COLO829 (cell line): ENCODE measurements around the gene MORN3.
"Not testable (repeated sequence)": the region's sequence is repeated elsewhere in the genome, so short reads cannot be mapped to it uniquely, and the experiment has no call there.

Experiments
- DNase-seq: peaks from one replicate; pipeline ENCODE4 v3.0.0; 2012; ENCODE audit warnings: low spot score

Gene MORN3, protein sequence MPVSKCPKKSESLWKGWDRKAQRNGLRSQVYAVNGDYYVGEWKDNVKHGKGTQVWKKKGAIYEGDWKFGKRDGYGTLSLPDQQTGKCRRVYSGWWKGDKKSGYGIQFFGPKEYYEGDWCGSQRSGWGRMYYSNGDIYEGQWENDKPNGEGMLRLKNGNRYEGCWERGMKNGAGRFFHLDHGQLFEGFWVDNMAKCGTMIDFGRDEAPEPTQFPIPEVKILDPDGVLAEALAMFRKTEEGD

DNA sequence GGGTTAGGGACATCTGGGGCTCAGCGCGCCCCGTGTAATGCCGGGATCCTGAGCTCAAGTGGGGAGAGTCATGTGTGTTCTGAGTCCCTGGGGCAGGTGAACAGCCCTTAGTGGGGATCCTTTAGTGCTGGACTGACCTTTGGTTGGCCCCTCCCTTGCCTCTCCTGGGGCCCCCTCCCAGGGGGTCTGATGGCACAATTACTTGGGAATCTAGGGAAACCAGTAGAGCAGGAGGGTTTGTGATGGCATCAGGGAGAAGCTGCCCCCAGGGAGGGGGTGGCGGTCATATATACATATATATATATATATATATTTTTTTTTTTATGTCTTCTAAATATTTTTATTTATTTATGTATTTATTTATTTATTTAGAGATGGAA, at the start of gene MORN3:
TSS of gene MORN3 (minus strand) at position 134 of the 380 bp plus-strand sequence. CDS start 171 bp downstream, outside the sequence.
- DNase-seq, result no peak

DNA sequence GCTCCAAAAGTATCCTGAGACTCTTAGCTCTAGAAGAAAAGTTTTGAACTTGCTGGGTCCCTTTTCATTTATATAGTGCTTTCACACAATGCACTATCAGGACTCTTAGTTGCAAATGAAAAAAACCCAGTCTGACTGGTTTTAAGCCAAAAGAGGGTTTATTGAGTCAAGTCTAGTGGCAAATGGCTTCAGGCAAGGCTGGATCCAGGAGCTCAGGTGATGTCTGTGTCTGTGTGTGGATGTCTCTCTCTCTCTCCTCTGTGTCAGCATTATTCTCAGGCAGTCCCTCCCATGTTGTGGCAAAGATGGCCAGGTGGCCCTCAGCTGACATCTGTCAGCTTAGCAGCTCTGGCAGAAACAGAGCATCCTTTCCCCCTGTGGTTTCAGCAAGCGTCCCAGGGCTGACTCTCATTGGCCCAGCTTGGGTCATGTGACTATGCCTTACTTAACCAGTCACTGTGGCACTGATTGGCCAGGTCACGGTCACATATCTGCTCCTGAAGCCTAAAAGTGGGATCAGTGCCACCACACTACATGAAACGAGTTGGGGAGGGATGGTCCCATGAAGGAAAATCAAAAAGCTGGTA, 49.3 kb upstream of the MORN3 start:
- no peak for DNase-seq

DNA sequence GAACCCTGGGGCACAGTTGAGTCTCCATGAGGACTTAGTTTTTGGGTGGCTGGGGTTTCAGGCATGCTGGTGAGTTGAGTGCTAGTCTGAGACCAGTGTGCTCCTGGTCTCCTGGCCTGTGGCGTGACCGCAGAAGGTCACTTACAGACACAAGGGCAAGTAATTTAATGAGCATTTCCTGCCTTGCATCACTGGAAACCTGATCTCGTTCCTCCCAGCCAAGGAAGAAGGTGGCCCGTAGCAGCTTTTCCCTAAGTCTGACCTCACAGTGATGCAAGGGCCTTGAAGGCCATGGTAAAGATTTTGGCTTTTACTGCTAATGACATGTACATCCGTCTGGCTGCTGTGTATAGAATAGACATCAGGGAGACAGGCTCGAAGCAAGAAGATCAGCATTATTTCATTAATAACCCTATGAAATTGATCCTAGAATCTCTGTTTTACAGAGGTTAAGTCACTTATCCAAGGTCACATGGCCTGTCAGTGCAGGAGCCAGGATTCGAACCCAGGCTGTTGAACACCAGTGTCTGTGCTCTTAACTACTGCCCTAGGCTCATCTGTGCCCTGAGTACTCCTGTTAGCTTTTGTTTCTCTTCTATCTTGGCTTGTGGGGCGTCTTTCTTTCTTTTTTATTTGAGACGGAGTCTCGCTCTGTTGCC, 47.7 kb upstream of the MORN3 start:
- no peak for DNase-seq

DNA sequence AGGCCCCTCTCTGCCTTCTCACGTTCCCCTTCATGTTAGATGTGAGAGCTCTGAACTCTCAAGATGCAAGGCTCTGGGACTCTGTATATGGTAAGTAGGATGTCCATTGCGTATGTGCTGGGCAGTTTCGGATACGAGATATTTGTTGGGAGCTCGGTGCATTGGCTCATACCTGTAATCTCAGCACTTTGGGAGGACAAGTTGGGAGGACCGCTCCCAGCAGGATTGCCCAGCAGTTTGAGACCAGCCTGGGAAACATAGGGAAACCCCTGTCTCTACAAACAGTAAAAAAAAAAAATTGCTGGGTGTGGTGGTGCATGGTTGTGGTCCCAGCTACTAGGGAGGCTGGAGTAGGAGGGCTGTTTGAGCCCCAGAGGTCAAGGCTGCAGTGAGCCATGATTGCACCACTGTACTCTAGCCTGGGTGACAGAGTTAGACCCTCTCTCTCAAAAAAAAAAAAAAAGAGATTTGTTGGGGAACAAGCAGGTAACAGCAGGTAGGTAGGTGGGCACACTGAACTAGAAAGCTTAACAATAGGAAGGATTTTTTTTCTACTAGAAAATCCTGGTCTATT, 46.5 kb upstream of the MORN3 start:
- DNase-seq, result no peak

DNA sequence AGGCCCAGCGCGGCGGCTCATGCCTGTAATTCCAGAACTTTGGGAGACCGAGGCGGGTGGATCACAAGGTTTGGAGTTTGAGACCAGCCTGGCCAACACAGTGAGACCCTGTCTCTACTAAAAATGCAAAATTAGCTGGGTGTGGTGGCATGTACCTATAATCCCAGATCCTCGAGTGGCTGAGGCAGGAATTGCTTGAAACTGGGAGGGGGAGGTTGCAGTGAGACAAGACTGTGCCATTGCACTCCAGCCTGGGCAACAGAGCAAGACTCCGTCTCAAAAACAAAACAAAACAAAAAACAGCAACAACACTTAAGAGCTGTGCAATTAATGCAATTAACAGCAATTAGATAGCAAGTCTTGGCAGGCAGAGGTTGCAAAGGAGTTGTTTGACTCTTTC, 45.6 kb upstream of the MORN3 start:
- not testable (repeated sequence) for DNase-seq

DNA sequence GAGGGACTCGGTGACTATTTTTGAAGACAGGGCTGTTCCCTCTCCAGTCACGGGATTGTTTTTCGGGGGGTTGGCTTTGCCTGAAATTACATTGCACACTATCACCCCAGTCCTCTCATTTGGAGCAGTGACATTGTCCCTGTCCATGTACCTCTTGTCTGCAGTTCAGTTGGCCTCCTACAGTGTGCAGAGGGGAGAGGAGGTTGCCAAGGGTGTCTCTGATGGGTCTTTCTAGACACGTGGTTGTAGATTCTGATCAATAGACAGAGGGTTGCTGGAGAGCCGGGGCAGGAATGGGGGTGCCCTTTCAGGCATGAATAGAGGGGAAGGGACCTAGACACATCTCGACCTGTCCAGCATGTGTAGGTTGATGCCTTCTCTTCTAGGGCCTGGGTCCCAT, 44.3 kb upstream of the MORN3 start:
- no peak for DNase-seq

- no peak for DNase-seq
These were observed 43.9 kb upstream of the MORN3 start for GRCh38 chr12:121713257-121713777.

GRCh38 chr12:121712461-121713256, 43.2 kb upstream of the MORN3 start, which contains the start of gene TMEM120B:
TMEM120B (plus strand) TSS chr12:121712752; CDS start chr12:121712896, 144 bp downstream.
- peak; percentile 77 for DNase-seq

DNA sequence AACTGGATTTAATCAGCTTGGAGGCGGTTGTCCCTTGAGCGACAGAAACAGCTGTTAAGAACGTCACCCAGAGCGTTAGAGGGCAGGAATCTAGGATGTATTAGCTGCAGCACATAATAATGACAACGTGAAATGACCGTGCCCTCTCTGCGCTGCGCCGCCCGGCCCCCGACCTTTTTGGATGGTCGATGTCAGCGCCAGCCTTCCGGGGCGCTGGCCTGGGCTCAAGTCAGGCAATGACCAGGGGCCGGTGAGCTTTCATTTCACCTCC, 42.7 kb upstream of the MORN3 start:
- DNase-seq, result no peak

- no peak for DNase-seq
These were observed 42.1 kb upstream of the MORN3 start for GRCh38 chr12:121711361-121712189.

DNA sequence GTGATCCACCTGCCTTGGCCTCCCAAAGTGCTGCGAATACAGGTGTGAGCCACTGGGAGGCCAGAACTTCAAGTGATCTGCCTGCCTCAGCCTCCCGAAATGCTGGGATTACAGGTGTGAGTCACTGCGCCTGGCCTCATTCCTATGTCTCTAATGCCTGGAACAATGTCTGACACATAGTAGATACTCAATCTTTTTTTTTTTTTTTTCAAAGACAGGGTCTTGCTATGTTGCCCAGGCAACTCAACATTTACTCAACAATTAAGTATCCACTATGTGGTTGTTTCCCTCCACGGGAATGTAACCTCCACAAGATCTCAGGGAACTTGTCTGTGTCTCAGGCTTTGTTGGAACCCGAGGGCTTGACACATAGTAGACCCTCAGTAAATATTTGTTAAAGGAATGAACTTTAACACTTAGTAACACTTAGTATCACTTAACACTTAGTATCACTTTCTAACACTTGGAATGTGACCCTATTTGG, 40.1 kb upstream of the MORN3 start:
- no peak for DNase-seq

DNA sequence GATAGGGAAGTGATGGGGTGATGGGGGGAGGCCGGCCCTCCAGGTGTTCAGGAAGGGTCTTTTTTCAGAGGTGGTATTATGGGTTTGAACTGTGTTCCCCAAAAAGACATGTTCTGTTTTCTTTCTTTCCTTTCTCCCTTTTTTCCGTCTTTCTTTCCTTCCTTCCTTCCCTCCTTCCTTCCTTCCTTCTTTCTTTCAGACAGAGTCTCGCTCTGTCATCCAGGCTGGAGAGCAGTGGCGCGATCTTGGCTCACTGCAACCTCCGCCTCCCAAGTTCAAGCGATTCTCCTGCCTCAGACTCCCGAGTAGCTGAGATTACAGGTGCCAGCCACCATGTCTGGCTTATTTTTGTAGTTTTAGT, 39.6 kb upstream of the MORN3 start:
- not testable (repeated sequence) for DNase-seq

DNA sequence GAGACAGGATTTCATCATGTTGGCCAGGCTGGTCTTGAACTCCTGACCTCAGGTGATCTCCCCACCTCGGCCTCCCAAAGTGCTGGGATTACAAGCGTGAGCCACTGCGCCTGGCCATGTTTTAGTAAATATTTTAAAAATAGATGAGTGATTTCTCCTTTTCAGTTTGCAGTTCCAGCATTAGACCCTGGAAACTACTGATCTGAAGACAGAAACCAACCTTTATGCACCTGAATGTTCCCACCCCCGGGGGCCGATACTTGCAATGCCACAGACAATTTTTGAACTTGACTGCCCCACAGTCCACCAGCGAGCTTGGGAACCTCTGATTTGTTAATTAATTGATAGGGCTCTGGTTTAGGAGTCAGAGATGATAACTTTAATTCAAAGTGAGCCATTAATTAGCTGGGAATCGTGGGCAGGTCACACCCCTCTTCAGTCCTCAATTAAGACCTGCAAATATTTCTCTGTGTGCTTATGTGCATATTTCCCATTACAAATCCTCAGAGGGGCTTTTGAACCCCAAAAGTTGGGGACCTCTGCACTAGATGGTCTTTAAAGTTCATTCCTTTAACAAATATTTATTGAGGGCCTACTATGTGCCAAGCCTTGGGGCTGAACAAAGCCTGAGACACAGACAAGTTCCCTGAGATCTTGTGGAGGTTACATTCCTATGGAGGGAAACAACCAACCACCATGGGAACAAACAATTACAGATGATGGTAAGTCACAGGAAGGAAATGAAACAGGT, 39.0 kb upstream of the MORN3 start:
- no peak for DNase-seq

- DNase-seq, result no peak
These were observed 36.1 kb upstream of the MORN3 start for GRCh38 chr12:121705514-121705913.

GRCh38 chr12:121702944-121703343, 33.5 kb upstream of the MORN3 start:
- no peak for DNase-seq

GRCh38 chr12:121701667-121702277, 32.3 kb upstream of the MORN3 start:
- DNase-seq, result no peak

DNA sequence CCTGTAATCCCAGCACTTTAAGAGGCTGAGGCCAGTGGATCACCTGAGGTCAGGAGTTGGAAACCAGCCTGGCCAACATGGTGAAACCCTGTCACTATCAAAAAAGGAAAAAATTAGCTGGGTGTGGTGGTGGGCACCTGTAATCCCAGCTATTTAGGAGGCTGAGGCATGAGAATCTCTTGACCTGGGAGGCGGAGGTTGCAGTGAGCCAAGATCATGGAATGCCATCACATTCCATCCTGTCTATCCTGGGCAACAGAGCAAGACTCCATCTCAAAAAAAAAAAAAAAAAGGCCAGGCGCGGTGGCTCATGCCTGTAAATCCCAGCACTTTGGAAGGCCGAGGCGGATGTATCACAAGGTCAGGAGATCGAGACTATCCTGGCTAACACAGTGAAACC, 28.4 kb upstream of the MORN3 start:
- not testable (repeated sequence) for DNase-seq

DNA sequence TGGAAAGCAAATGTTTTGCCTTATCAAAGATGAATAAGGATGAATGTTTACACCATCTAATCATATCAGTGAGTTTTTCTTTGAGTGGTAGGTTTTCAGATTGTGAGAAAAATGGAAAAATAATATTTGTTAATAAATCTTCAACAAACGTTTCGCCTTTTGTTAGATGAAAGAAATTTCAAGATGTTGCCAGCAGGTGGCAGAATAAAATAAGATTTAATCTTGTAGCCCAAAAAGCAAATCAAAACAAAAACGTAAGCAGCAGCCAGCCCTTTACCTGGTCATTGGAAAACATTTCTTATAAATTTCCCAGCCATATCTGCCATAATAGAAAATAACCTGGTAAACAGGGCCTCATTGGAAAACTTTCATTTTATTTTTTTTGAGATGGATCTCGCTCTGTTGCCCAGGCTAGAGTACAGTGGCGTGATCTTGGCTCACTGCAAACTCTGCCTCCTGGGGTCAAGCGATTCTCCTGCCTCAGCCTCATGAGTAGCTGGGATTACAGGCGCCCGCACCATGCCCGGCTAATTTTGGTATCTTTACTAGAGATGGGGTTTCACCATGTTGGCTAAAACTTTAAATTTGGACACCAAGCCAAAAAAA, 27.7 kb upstream of the MORN3 start:
- DNase-seq, result peak; percentile 57

DNA sequence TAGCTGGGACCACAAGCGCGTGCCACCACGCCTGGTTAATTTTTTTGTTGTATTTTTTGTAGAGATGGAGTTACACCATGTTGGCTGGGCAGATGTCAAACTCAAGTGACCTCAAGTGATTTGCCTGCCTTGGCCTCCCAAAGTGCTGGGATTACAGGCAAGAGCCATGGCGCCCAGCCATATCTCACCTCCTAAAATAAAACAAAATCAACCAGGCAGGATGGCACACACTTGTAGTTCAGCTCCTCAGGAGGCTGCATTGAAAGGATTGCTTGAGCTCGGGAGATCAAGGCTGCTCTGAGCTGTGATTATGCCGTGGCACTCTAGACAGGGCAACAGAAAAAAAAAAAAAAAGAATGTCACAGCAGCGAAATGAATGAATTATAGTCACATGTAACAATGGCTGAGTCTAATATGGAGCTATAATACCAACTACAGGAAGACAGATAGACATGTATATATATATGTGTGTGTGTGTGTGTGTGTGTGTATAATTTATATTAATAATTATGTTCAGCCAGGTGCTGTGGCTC, 23.8 kb upstream of the MORN3 start:
- DNase-seq, result no peak
